Measurements from ENCODE around the gene PLCB1. TPM values are rescaled to one million over a fixed set of nuclear protein-coding genes. Genes with fewer than 3 reads are reported as not detected.

PLCB1 gene
- total RNA-seq, 1 donor from 2014 or later: 10.7 TPM

DNA sequence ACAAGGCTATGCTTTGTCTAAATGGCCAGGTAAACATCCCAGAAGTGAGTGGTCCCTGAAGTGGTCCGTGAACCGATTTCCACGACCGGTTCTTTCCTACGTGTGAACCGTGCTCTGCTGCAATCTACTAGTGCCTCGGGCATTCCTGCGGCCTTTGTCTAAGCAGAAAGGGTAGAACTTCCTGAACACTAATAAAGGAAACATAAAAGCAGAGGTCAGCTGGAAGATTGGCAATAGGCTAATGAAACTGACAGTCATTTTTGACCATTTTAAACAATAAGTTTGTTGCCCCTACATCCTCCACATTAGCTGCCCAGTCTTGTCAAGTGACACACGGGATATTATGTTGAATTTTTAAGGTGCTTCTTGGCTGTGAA is 410.0 kb downstream of the PLCB1 start:
- TF ChIP-seq, protein P1, sequence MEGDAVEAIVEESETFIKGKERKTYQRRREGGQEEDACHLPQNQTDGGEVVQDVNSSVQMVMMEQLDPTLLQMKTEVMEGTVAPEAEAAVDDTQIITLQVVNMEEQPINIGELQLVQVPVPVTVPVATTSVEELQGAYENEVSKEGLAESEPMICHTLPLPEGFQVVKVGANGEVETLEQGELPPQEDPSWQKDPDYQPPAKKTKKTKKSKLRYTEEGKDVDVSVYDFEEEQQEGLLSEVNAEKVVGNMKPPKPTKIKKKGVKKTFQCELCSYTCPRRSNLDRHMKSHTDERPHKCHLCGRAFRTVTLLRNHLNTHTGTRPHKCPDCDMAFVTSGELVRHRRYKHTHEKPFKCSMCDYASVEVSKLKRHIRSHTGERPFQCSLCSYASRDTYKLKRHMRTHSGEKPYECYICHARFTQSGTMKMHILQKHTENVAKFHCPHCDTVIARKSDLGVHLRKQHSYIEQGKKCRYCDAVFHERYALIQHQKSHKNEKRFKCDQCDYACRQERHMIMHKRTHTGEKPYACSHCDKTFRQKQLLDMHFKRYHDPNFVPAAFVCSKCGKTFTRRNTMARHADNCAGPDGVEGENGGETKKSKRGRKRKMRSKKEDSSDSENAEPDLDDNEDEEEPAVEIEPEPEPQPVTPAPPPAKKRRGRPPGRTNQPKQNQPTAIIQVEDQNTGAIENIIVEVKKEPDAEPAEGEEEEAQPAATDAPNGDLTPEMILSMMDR (IDR thresholded peaks at IDR 0.05; ENCODE audit: insufficient read depth, low read depth, low read length): no peak
- TF ChIP-seq EZH2 (IDR thresholded peaks at IDR 0.05; ENCODE audit: insufficient read depth, low read length): no peak
- H3K36me3 ChIP-seq (ENCODE audit: insufficient read depth, low read length): no peaks in the 10 kb centered on the region
- H3K9ac ChIP-seq (ENCODE audit: low read length): no peak overlapping the region
- no peaks in the 10 kb centered on the region for H3K27me3 ChIP-seq (ENCODE audit: insufficient read depth, low read length)
- Mint-ChIP-seq H3K27me3 (ENCODE audit: low read depth, unreplicated experiment) (no peaks in the 10 kb centered on the region), H3K27ac (ENCODE audit: unreplicated experiment) (no peak overlapping the region), H3K9me3 (ENCODE audit: unreplicated experiment) (no peaks in the 10 kb centered on the region), H3K4me1 (ENCODE audit: low read depth, unreplicated experiment) (peaks cover 4% of the 10 kb centered on the region), H3K4me3 (ENCODE audit: unreplicated experiment) (no peak overlapping the region), H3K36me3 (ENCODE audit: low read depth, unreplicated experiment) (no peaks in the 10 kb centered on the region)
- H3K4me1 ChIP-seq (ENCODE audit: insufficient read depth, low read length): no peaks in the 10 kb centered on the region
- FAIRE-seq (no peak), DNase-seq (ENCODE audit: low read depth) (no peak)
- no peak overlapping the region for H3K4me3 ChIP-seq (ENCODE audit: insufficient read depth, low read depth, low read length)
- H2AFZ ChIP-seq (ENCODE audit: low read depth, low read length): no peak overlapping the region
- H3K27ac ChIP-seq (ENCODE audit: low read depth, low read length): no peak overlapping the region
- H3K4me2 ChIP-seq (ENCODE audit: low read length): no peak overlapping the region
- H4K20me1 ChIP-seq (ENCODE audit: insufficient read depth, low read length): no peaks in the 10 kb centered on the region
- H3K79me2 ChIP-seq (ENCODE audit: insufficient read depth, low read length): no peaks in the 10 kb centered on the region
- H3K9me3 ChIP-seq (ENCODE audit: insufficient read depth, low read depth, low read length): no peaks in the 10 kb centered on the region

DNA sequence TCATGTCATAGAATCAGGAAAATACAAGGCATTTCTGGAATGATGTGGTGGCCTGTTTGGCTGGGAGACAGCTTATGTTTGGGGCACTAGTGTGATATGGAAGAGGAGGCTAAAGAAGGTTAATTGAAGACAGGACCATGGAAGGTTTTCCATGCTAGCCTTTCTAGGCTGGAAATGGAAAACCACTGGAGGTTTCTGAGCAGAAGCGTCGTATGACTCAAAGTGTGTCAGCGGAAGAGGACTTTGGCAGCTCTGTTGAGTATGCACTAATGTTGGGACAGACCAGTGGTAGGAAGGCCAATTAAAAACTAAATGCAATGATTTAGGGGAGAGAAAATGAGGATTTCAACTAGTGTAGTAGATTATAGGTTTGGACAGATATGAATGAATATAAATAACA is 413.1 kb downstream of the PLCB1 start:
- DNase-seq (ENCODE audit: low read depth): peak; percentile 64

DNA sequence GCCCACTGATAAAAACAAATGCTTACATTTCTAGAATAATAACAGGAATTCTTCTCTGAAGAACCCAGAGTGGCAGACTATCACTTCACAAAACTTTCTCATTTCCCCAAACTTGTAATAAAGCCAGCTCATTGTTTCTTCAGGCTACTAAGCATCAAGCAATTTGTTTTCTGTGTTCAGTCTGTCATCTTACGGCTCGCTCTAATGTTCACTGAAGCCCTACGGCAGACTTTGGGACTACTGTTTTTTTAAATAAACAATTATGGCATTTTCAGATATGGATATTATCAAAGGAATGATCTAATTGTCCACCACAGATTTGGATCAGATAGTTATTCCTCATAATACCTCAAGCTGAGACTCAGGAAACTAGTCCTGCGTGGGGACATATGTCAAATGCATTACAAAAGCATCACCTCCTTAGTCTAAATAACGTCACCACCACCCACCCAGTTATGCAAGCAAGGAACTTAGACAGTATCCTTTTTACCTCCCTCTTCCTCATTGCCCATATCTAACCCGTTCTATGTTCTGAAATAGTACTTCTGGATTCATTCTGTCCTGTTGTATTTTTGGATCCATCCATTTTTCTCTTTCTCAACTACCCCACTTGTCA is 415.1 kb downstream of the PLCB1 start:
- Histone ChIP-seq H3K27ac (ENCODE audit: low read depth, low read length) (no peak overlapping the region), H3K36me3 (ENCODE audit: insufficient read depth, low read length) (no peaks in the 10 kb centered on the region), H3K27me3 (ENCODE audit: insufficient read depth, low read length) (no peaks in the 10 kb centered on the region), H4K20me1 (ENCODE audit: insufficient read depth, low read length) (no peaks in the 10 kb centered on the region), H3K79me2 (ENCODE audit: insufficient read depth, low read length) (no peaks in the 10 kb centered on the region), H3K4me1 (ENCODE audit: insufficient read depth, low read length) (no peaks in the 10 kb centered on the region), H3K4me2 (ENCODE audit: low read length) (no peak overlapping the region), H3K4me3 (ENCODE audit: insufficient read depth, low read depth, low read length) (no peak overlapping the region), H3K9ac (ENCODE audit: low read length) (no peak overlapping the region), H2AFZ (ENCODE audit: low read depth, low read length) (no peak overlapping the region), H3K9me3 (ENCODE audit: insufficient read depth, low read depth, low read length) (no peaks in the 10 kb centered on the region)
- FAIRE-seq (no peak), DNase-seq (ENCODE audit: low read depth) (no peak)
- Mint-ChIP-seq H3K4me1 (ENCODE audit: low read depth, unreplicated experiment) (peaks cover 4% of the 10 kb centered on the region), H3K36me3 (ENCODE audit: low read depth, unreplicated experiment) (no peaks in the 10 kb centered on the region), H3K4me3 (ENCODE audit: unreplicated experiment) (no peak overlapping the region), H3K27ac (ENCODE audit: unreplicated experiment) (no peak overlapping the region), H3K9me3 (ENCODE audit: unreplicated experiment) (no peaks in the 10 kb centered on the region), H3K27me3 (ENCODE audit: low read depth, unreplicated experiment) (no peaks in the 10 kb centered on the region)
- TF ChIP-seq EZH2 (IDR thresholded peaks at IDR 0.05; ENCODE audit: insufficient read depth, low read length): no peak
- TF ChIP-seq, protein P1 (IDR thresholded peaks at IDR 0.05; ENCODE audit: insufficient read depth, low read depth, low read length): no peak

More for the DNA sequence above, 413.1 kb downstream of the PLCB1 start:
- Histone ChIP-seq H3K4me3 (ENCODE audit: insufficient read depth, low read depth, low read length) (no peak overlapping the region), H3K4me2 (ENCODE audit: low read length) (no peak overlapping the region), H3K9me3 (ENCODE audit: insufficient read depth, low read depth, low read length) (no peaks in the 10 kb centered on the region), H3K27me3 (ENCODE audit: insufficient read depth, low read length) (no peaks in the 10 kb centered on the region), H4K20me1 (ENCODE audit: insufficient read depth, low read length) (no peaks in the 10 kb centered on the region), H3K79me2 (ENCODE audit: insufficient read depth, low read length) (no peaks in the 10 kb centered on the region), H3K9ac (ENCODE audit: low read length) (no peak overlapping the region), H2AFZ (ENCODE audit: low read depth, low read length) (no peak overlapping the region), H3K4me1 (ENCODE audit: insufficient read depth, low read length) (no peaks in the 10 kb centered on the region), H3K27ac (ENCODE audit: low read depth, low read length) (no peak overlapping the region), H3K36me3 (ENCODE audit: insufficient read depth, low read length) (no peaks in the 10 kb centered on the region)
- Mint-ChIP-seq H3K36me3 (ENCODE audit: low read depth, unreplicated experiment) (no peaks in the 10 kb centered on the region), H3K9me3 (ENCODE audit: unreplicated experiment) (no peaks in the 10 kb centered on the region), H3K27ac (ENCODE audit: unreplicated experiment) (no peak overlapping the region), H3K4me3 (ENCODE audit: unreplicated experiment) (no peak overlapping the region), H3K4me1 (ENCODE audit: low read depth, unreplicated experiment) (peaks cover 4% of the 10 kb centered on the region), H3K27me3 (ENCODE audit: low read depth, unreplicated experiment) (no peaks in the 10 kb centered on the region)
- TF ChIP-seq, protein P1 (IDR thresholded peaks at IDR 0.05; ENCODE audit: insufficient read depth, low read depth, low read length): no peak
- TF ChIP-seq EZH2 (IDR thresholded peaks at IDR 0.05; ENCODE audit: insufficient read depth, low read length): no peak
- FAIRE-seq: no peak

All from astrocyte (in vitro differentiated cells and primary cell).